Left renal pelvis (tissue), 4 donors: ENCODE measurements around the gene DAPP1. TPM values are rescaled to one million over a fixed set of nuclear protein-coding genes. Genes with fewer than 3 reads are reported as not detected.

Experiments
- DNase-seq, 4 donors: peaks; one replicate each; pipeline ENCODE4 v3.0.0-alpha.2; 2013; ENCODE audit warnings: low read depth in 4 of 4, low spot score in 3 of 4
- polyA plus RNA-seq, 4 donors: library from polyadenylated mRNA; unstranded; fragments of 120-200 nt; gene quantifications; one replicate each; pipeline ENCODE4 v1.2.1, GENCODE V29; 2013; ENCODE audit not compliant: insufficient read length in 4 of 4

Gene DAPP1
- polyA plus RNA-seq, 4 donors: 1.1 to 1.6 (median 1.4) TPM

DNA sequence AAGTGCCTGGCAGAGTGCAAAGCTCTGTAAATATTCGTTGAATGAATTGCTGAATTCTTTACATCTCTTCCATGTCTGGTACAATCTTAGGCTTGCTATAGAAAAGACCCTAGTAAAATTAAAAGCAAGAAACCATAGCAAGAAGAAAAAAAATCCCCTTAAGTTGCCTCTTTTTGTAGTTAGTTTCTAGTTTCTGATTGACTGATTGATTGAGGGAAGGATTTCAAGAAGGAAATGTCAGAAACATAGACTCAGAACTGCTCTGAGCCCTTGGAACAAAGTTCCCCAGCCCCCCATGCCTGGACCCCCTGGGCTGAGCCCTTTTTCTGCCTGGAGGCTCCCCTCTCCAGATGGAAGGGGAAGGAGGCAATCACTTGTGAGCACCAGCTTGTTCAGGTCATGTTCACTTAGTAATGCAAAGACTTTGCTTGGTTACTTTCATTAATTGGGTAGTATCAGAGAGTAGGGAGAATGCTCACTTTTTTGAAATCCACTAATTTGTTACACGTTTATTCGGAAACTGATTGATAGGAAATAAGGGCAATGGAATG, 35.6 kb downstream of the DAPP1 start:
- DNase-seq: no peak

DNA sequence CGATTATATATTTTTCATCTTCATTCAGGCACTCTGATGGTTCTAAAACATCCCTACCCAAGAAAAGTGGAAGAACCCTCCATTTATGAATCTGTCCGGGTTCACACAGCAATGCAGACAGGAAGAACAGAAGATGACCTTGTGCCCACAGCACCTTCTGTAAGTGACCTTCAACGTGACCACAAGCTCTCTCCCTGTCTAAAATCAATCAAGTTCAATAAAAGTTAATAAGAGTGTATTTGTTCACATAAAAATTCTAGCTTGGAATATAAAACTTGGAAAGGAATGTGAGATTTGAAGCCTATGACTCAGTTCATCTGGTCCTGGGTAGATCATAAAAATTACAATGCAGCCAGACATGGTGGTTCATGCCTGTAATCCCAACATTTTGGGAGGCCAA, 36.6 kb downstream of the DAPP1 start:
- DNase-seq: no peak

DNA sequence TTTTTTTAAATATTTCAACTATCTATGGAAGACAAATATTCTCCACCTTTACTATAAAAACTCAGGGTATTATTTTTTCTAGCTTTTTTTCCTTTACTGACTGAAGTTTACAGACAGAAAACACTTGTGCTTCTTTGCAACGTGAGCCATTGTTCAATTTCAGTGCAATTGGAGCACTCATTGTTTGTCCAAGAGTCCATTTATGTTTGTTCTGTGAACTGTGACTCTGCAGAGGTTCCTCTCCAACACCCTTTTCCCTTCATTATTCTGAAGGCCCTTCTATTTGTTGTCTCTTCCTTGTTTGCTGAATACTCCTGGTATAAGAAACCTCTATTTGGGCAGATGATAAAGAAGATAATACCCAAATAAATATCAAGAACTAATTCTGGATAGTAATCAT, 37.4 kb downstream of the DAPP1 start:
- DNase-seq: no peak

DNA sequence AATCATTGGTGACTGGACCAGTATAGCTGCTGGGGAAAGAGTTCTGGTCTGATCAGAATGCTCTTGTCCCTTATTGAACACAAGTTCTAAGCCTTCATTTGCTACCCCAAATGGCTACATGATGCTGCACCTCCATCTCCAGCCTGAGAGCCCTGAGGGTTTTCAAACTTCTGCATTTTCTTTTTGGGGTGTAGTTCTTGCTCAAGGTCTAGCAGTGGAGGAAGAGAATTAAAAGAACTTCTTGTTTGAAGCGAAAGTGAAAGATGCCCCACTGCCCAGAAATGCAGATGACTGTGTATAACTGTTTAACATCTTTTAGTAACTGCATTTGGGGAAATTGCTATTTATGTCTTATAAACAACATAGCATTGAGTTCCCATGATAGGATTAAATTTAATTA, 39.1 kb downstream of the DAPP1 start:
- DNase-seq: no peak

DNA sequence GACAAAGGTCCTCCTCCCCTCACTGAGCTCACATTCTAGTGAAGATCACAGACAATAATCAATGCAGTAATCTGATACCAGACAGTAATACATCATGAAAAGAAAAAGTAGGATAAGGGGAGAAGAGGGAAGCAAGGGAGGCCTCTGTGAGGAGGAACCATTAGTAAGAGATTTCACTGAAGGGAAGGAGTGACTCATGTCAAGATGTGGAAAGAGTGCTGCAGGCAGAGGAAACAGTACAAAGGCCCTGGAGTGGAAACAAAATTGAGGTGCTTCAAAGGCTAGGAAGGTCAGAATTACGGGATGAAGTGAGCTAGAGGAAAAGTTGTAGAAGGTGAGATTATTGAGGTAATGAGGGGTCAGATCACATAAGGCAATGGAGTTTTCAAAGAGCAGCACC, 39.5 kb downstream of the DAPP1 start:
- no peak for DNase-seq

DNA sequence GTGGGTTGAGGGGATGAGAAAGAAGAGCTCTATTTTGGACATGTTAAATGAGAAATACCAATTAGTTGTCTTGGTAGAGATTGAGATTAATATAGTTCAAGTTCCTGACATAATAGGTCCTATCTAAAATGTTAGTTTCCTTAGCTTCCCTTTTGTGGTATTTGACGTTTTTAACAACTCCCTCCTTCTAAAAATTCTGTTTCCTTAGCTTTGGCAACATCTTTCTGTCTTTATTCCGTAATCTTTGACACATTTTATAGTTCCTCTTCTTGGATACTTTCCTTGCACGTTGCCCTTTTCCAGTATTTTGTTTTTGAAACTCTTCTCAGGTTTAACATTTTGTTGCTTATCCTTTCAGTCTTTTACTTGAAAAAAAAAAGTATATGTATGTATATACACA, 40.7 kb downstream of the DAPP1 start:
- DNase-seq: no peak

DNA sequence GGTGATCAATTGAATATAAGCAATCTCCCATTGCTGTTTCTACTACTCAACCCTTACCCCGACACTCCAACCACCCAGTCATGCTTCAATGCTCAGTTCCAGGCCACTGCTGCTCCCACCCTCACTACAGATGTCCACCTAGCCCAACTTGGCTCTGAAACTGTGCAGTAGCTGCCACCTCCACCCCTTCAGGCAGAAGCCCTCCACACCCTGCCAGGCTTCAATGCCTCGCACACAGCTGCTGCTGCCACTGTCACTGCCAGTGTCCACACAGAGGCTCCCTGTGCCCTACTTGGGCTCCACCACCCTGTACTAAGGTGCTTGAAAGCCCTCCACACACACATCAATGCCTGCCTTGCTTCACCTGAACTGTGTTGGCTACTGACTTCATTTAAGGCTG, 43.0 kb downstream of the DAPP1 start:
- DNase-seq: no peak

DNA sequence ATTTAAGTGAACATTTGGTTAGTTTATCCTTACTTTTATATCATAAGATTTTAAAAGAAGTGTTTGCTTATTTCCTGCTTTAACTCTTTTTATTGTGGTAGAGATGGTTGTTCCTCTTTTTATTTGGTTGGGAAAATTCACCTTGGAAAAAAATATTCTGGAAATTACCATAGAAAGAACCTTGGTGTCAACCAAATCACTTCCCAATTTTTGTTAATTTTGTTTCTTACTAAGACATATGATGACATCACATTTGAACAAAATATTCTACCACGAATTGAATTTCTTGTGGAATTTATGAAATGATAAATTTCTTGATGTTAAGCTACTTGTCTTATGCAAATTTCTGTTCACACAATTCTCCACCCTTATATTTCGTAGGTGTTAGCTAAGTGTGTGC, 43.9 kb downstream of the DAPP1 start:
- no peak for DNase-seq

DNA sequence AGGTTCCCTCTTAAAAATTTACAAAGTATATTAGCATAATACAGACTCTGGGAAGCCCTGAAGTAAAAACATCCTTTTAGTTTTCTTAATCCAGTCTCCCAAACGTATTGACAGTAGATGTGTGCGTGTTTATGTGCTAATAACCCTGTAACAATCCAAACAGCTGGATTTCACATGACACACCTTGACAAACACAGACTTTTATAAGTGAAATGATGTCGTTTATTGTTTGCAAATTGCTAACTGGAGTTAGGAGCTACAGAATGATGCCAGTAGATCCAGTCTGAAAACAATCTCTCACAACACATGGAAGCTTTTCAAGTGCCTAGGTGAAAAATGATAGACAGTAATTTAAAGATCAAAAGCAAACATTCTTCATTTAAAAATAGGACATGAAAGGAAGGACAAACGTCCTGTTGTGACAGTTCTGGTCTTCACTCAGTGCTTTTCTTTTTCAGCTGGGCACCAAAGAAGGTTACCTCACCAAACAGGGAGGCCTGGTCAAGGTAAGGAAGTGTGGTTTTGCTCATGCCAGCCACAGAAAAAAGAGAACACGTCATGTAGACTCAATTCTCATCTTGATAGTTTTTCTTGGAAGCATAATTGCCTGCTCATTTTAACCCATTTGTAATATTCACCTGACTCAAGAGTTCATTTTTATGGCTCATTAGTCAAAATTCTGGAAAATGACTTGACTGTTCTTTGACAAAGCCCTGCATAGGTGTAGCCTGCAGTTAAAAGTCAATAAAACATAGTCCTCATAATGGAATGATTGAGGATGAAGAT, 44.7 kb downstream of the DAPP1 start:
- DNase-seq: no peak

DNA sequence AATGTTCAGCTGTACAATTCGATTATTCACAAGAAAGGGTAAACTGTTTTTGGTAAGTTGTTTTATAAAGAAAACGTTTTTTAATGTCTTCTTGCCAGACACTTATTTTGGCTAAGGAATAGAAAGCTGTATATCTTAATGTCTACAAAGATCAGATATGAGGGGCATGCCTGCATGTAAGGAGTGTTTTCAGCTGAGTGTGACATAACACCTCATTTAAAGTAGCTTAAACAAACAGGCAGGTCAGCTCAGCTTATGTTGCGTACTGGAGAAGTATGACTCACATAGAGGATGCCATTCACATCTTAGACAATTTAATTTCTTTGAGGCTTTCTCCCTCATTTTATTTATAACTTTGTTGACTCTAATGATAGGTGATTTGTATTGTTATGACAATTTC, 47.2 kb downstream of the DAPP1 start:
- DNase-seq: no peak

DNA sequence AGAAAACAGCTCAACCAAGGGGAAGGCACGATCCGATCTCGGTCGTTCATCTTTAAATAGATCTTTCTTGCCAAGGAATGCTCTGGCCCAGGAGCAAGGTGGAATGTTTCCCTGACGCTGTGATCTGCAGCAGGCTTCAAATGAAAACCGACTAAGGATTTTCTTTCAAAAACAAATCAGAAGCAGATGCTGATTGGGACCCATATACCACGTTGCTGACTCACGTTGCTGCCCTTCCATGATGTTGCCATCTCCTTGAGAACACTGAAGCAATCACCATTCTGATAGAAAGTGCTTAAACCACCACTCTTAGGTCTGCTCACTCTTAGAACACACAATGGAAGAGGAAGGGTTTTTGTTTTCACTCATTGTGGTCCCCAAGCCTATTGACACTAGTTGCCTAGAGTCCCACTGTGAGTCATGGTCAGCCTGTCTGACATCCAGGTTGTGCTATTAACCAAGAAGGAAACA, 51.5 kb downstream of the DAPP1 start:
- no peak for DNase-seq

DNA sequence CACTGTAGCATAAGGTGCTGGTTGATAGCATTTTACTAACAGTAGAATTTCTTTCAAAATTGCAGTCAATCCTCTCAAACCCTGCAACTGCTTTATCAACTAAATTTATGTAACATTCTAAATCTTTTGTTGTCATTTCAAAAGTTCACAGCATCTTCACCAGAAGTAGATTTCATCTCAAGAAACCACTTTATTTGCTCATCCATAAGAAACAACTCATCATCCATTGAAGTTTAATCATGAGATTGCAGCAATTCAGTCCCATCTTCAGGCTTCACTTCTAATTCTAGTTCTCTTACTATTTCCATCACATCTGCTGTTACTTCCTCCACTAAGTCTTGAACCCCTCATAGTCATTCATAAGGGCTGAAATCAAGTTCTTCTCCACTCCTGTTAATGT, 55.9 kb downstream of the DAPP1 start:
- no peak for DNase-seq

DNA sequence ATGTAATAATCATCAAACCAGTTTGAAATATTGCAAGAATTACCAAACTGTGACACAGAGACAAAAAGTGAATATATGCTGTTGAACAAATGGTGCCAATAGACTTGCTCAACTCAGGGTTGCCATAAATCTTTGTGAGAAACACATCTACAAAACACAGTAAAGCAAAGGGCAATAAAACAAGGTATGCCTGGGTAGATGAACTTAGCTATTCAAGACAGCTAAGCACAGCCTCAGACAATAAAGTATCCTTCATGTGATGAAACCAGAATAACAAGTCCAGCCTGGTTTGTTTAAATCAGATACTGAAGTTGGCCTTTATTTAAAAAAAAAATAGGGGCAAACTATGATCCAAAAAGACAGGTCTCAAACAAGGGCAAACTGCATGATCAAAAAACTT, 58.4 kb downstream of the DAPP1 start:
- DNase-seq: no peak

DNA sequence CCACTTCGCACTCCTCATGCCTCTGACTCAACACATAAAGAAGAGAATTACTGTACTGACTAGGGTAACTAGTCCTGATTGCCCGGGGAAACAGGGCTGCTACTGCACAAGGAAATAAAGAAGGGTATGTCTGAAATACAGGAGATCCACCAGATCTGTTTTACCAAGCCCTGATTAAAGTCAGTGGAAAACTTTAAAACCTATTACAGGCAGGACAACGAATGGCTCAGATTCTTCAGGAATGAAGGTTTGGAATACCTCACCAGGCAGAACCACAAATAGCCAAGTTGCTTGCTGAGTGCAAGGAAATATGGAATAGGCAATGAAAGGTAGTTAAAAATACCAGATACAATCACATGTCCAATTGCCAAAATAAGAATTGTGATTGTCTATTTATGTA, 60.3 kb downstream of the DAPP1 start:
- DNase-seq: no peak

DNA sequence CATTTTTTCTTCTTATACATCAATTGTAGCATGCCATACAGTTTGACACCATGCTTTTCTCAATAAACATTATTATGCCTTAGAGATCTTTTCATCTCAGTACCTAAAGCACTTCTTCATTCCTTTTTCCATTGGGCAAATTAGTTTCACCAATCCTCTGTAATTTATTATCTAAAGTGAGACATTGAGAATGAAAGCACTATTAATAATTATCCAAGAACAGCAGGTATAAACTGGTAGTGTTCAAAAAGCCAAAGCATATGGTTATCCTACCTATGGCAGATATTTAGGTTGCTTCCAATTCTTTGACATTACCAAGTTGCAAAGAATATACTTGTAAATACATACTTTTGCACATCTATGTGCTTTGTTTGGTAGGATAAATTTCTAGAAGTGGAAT, 62.0 kb downstream of the DAPP1 start:
- DNase-seq: no peak

DNA sequence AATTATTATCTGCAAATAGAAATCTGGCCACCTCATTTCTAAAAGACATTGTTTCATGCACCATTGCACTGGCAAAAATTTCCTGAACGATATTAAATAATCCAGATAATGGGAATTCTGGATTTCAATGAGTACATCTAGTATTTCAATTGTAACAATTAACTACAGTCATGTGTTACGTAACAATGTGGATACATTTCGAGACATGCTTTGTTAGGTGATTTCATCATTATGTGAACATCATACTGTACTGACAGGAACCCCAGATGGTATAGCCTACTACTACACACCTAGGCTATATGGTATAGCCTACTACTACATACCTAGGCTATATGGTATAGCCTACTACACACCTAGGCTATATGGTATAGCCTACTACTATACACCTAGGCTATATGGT, 62.8 kb downstream of the DAPP1 start:
- no peak for DNase-seq

DNA sequence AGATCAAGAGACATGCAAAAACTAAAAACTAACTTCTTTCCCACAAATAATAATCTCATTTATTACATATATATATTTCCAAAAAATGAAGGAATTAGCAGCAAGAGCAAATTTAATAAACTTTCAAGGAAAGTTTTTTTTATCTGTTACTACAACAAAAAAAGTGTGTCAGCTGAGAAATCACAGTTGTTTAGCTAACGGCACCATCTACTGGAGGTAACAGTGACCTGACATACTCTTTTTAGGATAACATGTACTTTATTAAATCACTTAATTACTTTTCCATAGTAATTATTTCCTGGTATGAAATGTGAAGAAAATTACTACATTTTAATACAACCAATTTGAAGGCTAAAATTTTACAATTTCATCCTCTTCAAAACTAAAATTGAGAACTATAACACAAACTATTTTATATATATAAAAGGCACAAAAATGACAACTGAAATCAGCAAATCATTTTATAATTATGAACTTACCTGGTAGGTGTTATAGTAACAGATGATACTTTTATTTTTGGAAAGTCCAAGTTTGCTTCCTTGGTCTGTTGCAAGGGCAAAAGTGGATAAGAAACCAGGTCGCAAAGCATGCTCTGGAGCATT, 68.5 kb downstream of the DAPP1 start:
- DNase-seq: no peak

DNA sequence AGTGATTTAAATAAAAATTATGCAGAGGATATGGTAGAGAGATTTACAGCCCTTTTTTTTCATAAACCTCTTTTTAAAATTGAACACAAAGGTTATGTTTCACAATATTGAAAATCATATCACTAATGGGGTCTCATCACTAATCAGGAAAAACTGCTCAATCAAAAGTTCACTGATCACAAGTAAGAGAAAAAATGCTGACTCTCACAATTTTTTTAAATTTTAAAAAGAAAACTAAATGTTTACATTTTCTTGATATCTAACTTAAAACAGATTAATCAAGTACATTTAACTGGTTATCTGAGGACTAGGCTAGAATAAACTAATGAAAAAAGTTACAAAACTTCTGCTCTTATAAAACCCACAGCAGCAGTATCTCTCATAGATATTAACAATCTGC, 69.1 kb downstream of the DAPP1 start:
- no peak for DNase-seq

DNA sequence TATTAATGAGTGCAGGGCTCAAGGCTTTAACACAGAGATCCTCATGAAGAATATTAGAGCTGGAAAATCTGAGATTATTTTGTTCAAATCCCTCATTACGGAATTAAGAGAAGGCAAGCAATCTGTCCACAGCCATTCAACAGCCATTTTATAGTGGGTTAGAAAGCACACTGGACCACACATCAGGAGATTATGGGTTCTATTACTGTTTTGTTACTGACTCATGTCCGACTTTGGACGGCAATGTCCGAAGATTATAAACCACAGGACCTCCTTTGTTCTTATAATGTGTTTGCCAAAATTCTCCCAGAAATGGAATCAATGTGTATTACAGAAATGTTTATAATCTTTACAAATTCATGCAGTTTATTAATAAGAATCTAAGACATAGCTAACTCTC, 69.5 kb downstream of the DAPP1 start:
- no peak for DNase-seq

DNA sequence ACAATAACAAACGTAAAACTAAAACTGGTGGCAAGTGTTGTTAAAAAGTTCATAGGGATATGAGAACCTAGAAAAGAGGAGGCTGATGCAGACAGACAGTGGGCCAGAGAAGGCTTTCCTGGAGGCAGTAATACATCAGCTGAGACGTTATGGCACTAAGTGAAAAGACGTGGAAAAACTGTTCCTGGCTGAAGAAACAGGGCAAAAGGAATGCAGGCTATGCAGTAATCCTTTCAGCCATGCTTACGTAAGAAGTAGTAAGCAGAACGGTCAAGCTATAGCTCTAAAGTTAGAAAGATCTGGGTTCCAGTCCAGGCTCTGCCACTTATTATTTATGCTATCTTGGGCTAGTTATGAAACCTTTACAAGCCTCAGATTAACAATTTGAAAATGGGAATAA, 71.2 kb downstream of the DAPP1 start:
- DNase-seq: no peak

DNA sequence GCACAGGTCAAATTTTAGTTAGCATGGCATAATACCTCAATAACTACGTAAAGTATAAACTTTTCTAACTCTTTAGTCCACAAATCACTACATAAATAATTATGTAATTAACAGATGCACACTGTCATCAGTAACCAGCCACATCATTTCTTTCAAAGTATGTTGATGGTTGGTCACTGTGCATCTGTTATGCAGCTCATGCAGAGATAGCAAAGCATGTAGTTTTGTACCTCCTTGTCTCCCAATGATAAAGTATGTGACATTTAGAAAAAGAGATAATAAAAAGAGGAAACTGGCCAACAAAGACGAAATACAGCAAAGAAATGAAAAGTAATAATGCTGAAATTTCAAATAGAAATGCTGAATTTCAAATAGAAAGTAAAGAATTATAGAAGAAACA, 74.7 kb downstream of the DAPP1 start:
- DNase-seq: no peak

DNA sequence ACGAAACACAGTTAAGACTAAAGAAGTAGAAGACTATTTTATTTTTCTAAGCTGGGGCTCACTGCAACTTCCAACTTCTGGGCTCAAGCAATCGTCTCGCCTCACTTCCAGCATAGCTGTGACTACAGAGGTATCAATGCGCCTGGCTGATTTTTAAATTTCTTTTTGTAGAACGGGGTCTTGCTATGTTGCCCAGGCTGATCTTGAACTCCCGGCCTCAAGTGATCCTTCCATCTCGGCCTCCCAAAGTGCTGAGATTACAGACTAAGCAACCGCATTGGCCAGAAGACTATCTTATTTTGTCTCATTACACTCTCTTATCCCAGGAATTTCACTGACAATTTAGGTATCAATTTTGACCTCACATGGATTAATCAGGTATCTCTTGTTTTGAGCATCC, 76.4 kb downstream of the DAPP1 start:
- no peak for DNase-seq
